Heart right ventricle (tissue), 16 donors: Measurements from ENCODE around the gene WFDC9. TPM values are rescaled to one million over a fixed set of nuclear protein-coding genes. Genes with fewer than 3 reads are reported as not detected.
"Not testable (repeated sequence)": the region's sequence is repeated elsewhere in the genome, so short reads cannot be mapped to it uniquely, and the experiment has no call there.

Experiments
- ATAC-seq, 8 donors: fragments of 200-7000 bp; cut with Tn5 transposase; one replicate each; pipeline ENCODE4 v1.9.1; 2020; ENCODE audit warnings: mild to moderate bottlenecking in 8 of 8, moderate library complexity in 8 of 8, moderate number of reproducible peaks in 1 of 8
- DNase-seq, 2 donors: peaks; one replicate each; pipeline ENCODE4 v3.0.0-alpha.2; 2020
- H3K27ac ChIP-seq, 10 donors: fragments of 200-600 bp; sonication (generic) in 2 of 10; one replicate each; pipeline versions ENCODE4 v1.5.0 to v1.8.0; 2020 to 2022; ENCODE audit warnings: mild to moderate bottlenecking in 3 of 10
- H3K27me3 ChIP-seq, 7 donors: fragments of 200-600 bp; one replicate each; pipeline ENCODE4 v1.8.0; 2021 to 2022; ENCODE audit warnings: mild to moderate bottlenecking in 2 of 7
- H3K36me3 ChIP-seq, 9 donors: fragments of 200-600 bp; sonication (generic) in 1 of 9; one replicate each; pipeline versions ENCODE4 v1.5.0 to v1.8.0; 2020 to 2022; ENCODE audit warnings: mild to moderate bottlenecking in 2 of 9
- H3K4me1 ChIP-seq, 9 donors: fragments of 200-600 bp; sonication (generic) in 1 of 9; one replicate each; pipeline versions ENCODE4 v1.5.0 to v1.8.0; 2020 to 2022; ENCODE audit warnings: mild to moderate bottlenecking in 4 of 9
- H3K4me3 ChIP-seq, 10 donors: fragments of 200-600 bp; sonication (generic) in 2 of 10; one replicate each; pipeline versions ENCODE4 v1.5.0 to v1.8.0; 2020 to 2022; ENCODE audit warnings: mild to moderate bottlenecking in 7 of 10, moderate library complexity in 2 of 10
- H3K9me3 ChIP-seq, 11 donors: fragments of 200-600 bp in 10 of 11; sonication (generic) in 2 of 11; one replicate each; pipeline versions ENCODE4 v1.5.0 to v1.8.0; 2013 to 2022; ENCODE audit warnings: mild to moderate bottlenecking in 2 of 11, control low read depth in 1 of 11, moderate library complexity in 1 of 11
- CTCF ChIP-seq, 9 donors: fragments of 200-600 bp; sonication (generic) in 2 of 9; IDR thresholded peaks; one replicate each; pipeline versions ENCODE4 v1.5.0 to v1.8.0; 2021 to 2022; ENCODE audit warnings: antibody characterized with exemption in 9 of 9, mild to moderate bottlenecking in 5 of 9, moderate library complexity in 1 of 9
- WGBS, 2 donors: extraction: QIAGEN DNeasy Blood & Tissue Kit; methylation state at CpG; one replicate each; pipeline ENCODE4 v1.1.7; 2013; ENCODE audit warnings: inconsistent platforms in 1 of 2; 5-methylcytosine and 5-hydroxymethylcytosine counted together
- intact Hi-C, 10 donors: fragments of 100-400 bp; cut with DNase I; formaldehyde crosslinking; loops; one replicate each; pipeline versions ENCODE4 v1.11.1 to v1.14.2; 2022
- polyA plus RNA-seq, 2 donors: library from polyadenylated mRNA; stranded (reverse); fragments of 200-250 nt; gene quantifications; one replicate each; pipeline ENCODE4 v1.2.3, GENCODE V29; 2013
- total RNA-seq, 10 donors: library from RNA; stranded (reverse); fragmentation: NEBNext Ultra II Directional in 3 of 10; extraction: Animal tissue kit (Norgen Biotek cat#: 25700) in 3 of 10; gene quantifications; one replicate each; pipeline versions ENCODE4 v1.2.1 to v1.2.4, GENCODE V29; 2021 to 2023
- donor health status: Arrhythmogenic right ventricular cardiomyopathy.
- donor health status: ischemic (EF 13 %, LVEDD 7.1; RV severe dilation, severe dysfunction).
- donor health status: healthy with polysubstance abuse.
- donor health status: DM: no; HTN: yes; CAD: no.
- donor health status: DM: no; HTN: no; CAD: no.
- donor health status: ischemic (EF 25% LVEDD 6.9; RV normal size, moderate dysfunction).
- donor health status: ischemic (EF 25% LVEDD 5.7; RV mildly dilated, moderate dysfunction).
- donor health status: healthy.
- donor health status: DM: yes; HTN: yes; CAD: no.
- donor health status: Ischemic cardiomyopathy.
- donor health status: ischemic (EF 35%, LVEDD 5.7; RV mildly dilated, moderate dysfunction).
- donor health status: nonischemic (EF 11% LVEDD 7.7; RV severe dilation, severe dysfunction).
- donor health status: DM: yes; HTN: yes; CAD: no.
- donor health status: PGD.
- donor health status: ischemic (EF 29% LVEDD 5.4; RV normal size, mild dysfunction).
- donor health status: nonischemic (EF 23%, LVEDD 6.1; RV moderate dilation, normal function).

WFDC9 gene
- total and polyA plus RNA-seq, 12 donors: not detected

- H3K27me3 ChIP-seq: peaks cover 0 to 23% (median 14%) of the 10 kb centered on the region in 7 donors
- no peak overlapping the region for H3K4me3 ChIP-seq
- no peak overlapping the region for H3K27ac ChIP-seq
- ATAC-seq: no peak
- no peaks in the 10 kb centered on the region for H3K36me3 ChIP-seq
- intact Hi-C loops: no loop called here
- DNase-seq: no peak
- 39 to 41% methylated on average over 2 of the region's 2 CpGs for WGBS, 2 donors
- H3K4me1 ChIP-seq: no peaks in the 10 kb centered on the region
- no peak for TF ChIP-seq CTCF (IDR thresholded peaks at IDR 0.05)
- no peaks in the 10 kb centered on the region for H3K9me3 ChIP-seq
These were observed 54.1 kb downstream of the WFDC9 start for GRCh38 chr20:45576995-45577394.

- intact Hi-C loops: no loop called here
- Histone ChIP-seq H3K9me3 (no peaks in the 10 kb centered on the region), H3K27me3 (peaks cover 0 to 16% (median 7%) of the 10 kb centered on the region in 7 donors), H3K27ac (no peak overlapping the region), H3K4me3 (no peak overlapping the region), H3K36me3 (no peaks in the 10 kb centered on the region), H3K4me1 (no peaks in the 10 kb centered on the region)
- TF ChIP-seq CTCF (IDR thresholded peaks at IDR 0.05): no peak
- ATAC-seq (no peak), DNase-seq (no peak)
- WGBS, 2 donors: 80 to 87% methylated on average over 3 of the region's 3 CpGs
These were observed 55.2 kb downstream of the WFDC9 start for GRCh38 chr20:45575931-45576330.

GRCh38 chr20:45569650-45570049 is 61.4 kb downstream of the WFDC9 start:
- H3K27ac ChIP-seq, DNase-seq, H3K36me3 ChIP-seq, H3K4me1 ChIP-seq, H3K9me3 ChIP-seq, H3K4me3 ChIP-seq, intact Hi-C loops, ATAC-seq: not testable (repeated sequence)
- peaks cover 0 to 11% (median 0%) of the 10 kb centered on the region in 7 donors for H3K27me3 ChIP-seq
- 81 to 85% methylated on average over 1 of the region's 1 CpG for WGBS, 2 donors

- Histone ChIP-seq H3K4me3 (no peak overlapping the region), H3K27me3 (peaks cover 0 to 31% (median 23%) of the 10 kb centered on the region in 7 donors), H3K9me3 (peaks cover 0 to 4% (median 0%) of the 10 kb centered on the region in 11 donors), H3K36me3 (no peaks in the 10 kb centered on the region), H3K4me1 (no peaks in the 10 kb centered on the region), H3K27ac (no peak overlapping the region)
- intact Hi-C loops: no loop called here
- DNase-seq (no peak), ATAC-seq (no peak)
- TF ChIP-seq CTCF (IDR thresholded peaks at IDR 0.05): no peak
- 85 to 89% methylated on average over 2 of the region's 2 CpGs for WGBS, 2 donors
These were observed 66.3 kb downstream of the WFDC9 start for GRCh38 chr20:45564760-45565276.

Other genes starting within 250 kb of the WFDC9 start
- 100 to 1,000 TPM; 284 to 676 (median 334) TPM for gene DBNDD2, start 223.0 kb downstream of the WFDC9 start, total RNA-seq
- gene DBNDD2, start 223.0 kb downstream of the WFDC9 start, polyA plus RNA-seq: 100 to 1,000 TPM; 353 to 381 TPM
- 100 to 1,000 TPM; 130 to 221 (median 144) TPM for gene PIGT, start 215.1 kb downstream of the WFDC9 start, total RNA-seq
- gene PIGT, start 215.1 kb downstream of the WFDC9 start, polyA plus RNA-seq: 100 to 1,000 TPM in 1 of 2 donors, 10 to 100 TPM in 1; 72.9 to 155 TPM
- 1 to 10 TPM in 1 of 10 donors, under 1 TPM in 3, not detected in 6; 0.44 to 1.6 (median 0.53) TPM for gene WFDC2, start 161.5 kb downstream of the WFDC9 start, total RNA-seq
- under 1 TPM; 0.55 to 0.66 TPM for gene WFDC2, start 161.5 kb downstream of the WFDC9 start, polyA plus RNA-seq
- not detected for gene SPINT3, start 115.7 kb downstream of the WFDC9 start, total RNA-seq
- gene SPINT3, start 115.7 kb downstream of the WFDC9 start, polyA plus RNA-seq: not detected
- gene WFDC6, start 91.8 kb downstream of the WFDC9 start, total RNA-seq: not detected
- not detected for gene WFDC6, start 91.8 kb downstream of the WFDC9 start, polyA plus RNA-seq
- gene EPPIN, start 83.9 kb downstream of the WFDC9 start, total RNA-seq: not detected
- gene EPPIN, start 83.9 kb downstream of the WFDC9 start, polyA plus RNA-seq: not detected
- not detected for gene WFDC8, start 52.0 kb downstream of the WFDC9 start, total RNA-seq
- gene WFDC8, start 52.0 kb downstream of the WFDC9 start, polyA plus RNA-seq: not detected
- not detected for gene WFDC10A, start 1.5 kb downstream of the WFDC9 start, total RNA-seq
- not detected for gene WFDC10A, start 1.5 kb downstream of the WFDC9 start, polyA plus RNA-seq
- not detected for gene WFDC11, start 39.0 kb upstream of the WFDC9 start, total RNA-seq
- not detected for gene WFDC11, start 39.0 kb upstream of the WFDC9 start, polyA plus RNA-seq
- gene WFDC13, start 70.8 kb upstream of the WFDC9 start, total RNA-seq: not detected
- gene WFDC13, start 70.8 kb upstream of the WFDC9 start, polyA plus RNA-seq: not detected
- not detected for gene WFDC10B, start 73.7 kb upstream of the WFDC9 start, total RNA-seq
- not detected for gene WFDC10B, start 73.7 kb upstream of the WFDC9 start, polyA plus RNA-seq
- not detected for gene SPINT4, start 91.1 kb upstream of the WFDC9 start, total RNA-seq
- gene SPINT4, start 91.1 kb upstream of the WFDC9 start, polyA plus RNA-seq: not detected
- gene WFDC3, start 160.6 kb upstream of the WFDC9 start, total RNA-seq: 1 to 10 TPM in 3 of 10 donors, under 1 TPM in 3, not detected in 4; 0.49 to 2.3 (median 0.99) TPM
- gene WFDC3, start 160.6 kb upstream of the WFDC9 start, polyA plus RNA-seq: under 1 TPM; 0.44 to 0.75 TPM
- 10 to 100 TPM; 13.8 to 32.2 (median 23.3) TPM for gene DNTTIP1, start 160.7 kb upstream of the WFDC9 start, total RNA-seq
- gene DNTTIP1, start 160.7 kb upstream of the WFDC9 start, polyA plus RNA-seq: 10 to 100 TPM; 18.4 to 33.5 TPM
- gene UBE2C, start 181.4 kb upstream of the WFDC9 start, total RNA-seq: 1 to 10 TPM in 6 of 10 donors, under 1 TPM in 2, not detected in 2; 0.40 to 8.6 (median 1.3) TPM
- gene UBE2C, start 181.4 kb upstream of the WFDC9 start, polyA plus RNA-seq: under 1 TPM; 0.37 to 0.54 TPM
- gene TNNC2, start 196.0 kb upstream of the WFDC9 start, total RNA-seq: under 1 TPM in 1 of 10 donors, not detected in 9; 0.44 TPM
- gene TNNC2, start 196.0 kb upstream of the WFDC9 start, polyA plus RNA-seq: under 1 TPM; 0.59 to 0.88 TPM
- gene SNX21, start 202.5 kb upstream of the WFDC9 start, total RNA-seq: 10 to 100 TPM; 15.4 to 27.0 (median 19.3) TPM
- 10 to 100 TPM; 15.8 to 18.0 TPM for gene SNX21, start 202.5 kb upstream of the WFDC9 start, polyA plus RNA-seq
- 10 to 100 TPM; 21.3 to 34.1 (median 27.4) TPM for gene ACOT8, start 226.1 kb upstream of the WFDC9 start, total RNA-seq
- 10 to 100 TPM; 39.9 to 46.6 TPM for gene ACOT8, start 226.1 kb upstream of the WFDC9 start, polyA plus RNA-seq
- 1 to 10 TPM; 1.4 to 2.5 (median 2.0) TPM for gene ZSWIM3, start 226.3 kb upstream of the WFDC9 start, total RNA-seq
- gene ZSWIM3, start 226.3 kb upstream of the WFDC9 start, polyA plus RNA-seq: 1 to 10 TPM; 1.5 to 1.6 TPM
- 10 to 100 TPM in 6 of 10 donors, 1 to 10 TPM in 4; 9.2 to 12.0 (median 10.4) TPM for gene ZSWIM1, start 249.9 kb upstream of the WFDC9 start, total RNA-seq
- 1 to 10 TPM; 3.8 to 4.9 TPM for gene ZSWIM1, start 249.9 kb upstream of the WFDC9 start, polyA plus RNA-seq